OCI-LY1 (cell line): Measurements from ENCODE around the gene ZNF41.

Source experiments
- H2AFZ ChIP-seq: fragments of 200-600 bp; sonication (generic), shearing (Covaris generic); 2 replicates; pipeline ENCODE4 v1.6.0; 2014; ENCODE audit warnings: antibody characterized with exemption, mild to moderate bottlenecking, low read length
- H3F3A ChIP-seq: fragments of 200-600 bp; sonication (generic), shearing (Covaris generic); 2 replicates; pipeline ENCODE4 v1.6.0; 2014; ENCODE audit warnings: mild to moderate bottlenecking, antibody characterized with exemption, low read length, moderate library complexity; ENCODE audit not compliant: insufficient read depth
- H3K27ac ChIP-seq: fragments of 200-600 bp; sonication (generic); 2 replicates; pipeline ENCODE4 v1.5.1; 2014; ENCODE audit warnings: low read length, mixed run types, mild to moderate bottlenecking, low read depth; ENCODE audit not compliant: poor library complexity, severe bottlenecking
- H3K27me3 ChIP-seq: fragments of 200-600 bp; sonication (generic); 2 replicates; pipeline ENCODE4 v1.6.0; 2014; ENCODE audit warnings: antibody characterized with exemption, mild to moderate bottlenecking, low read length, moderate library complexity; ENCODE audit not compliant: insufficient read depth
- H3K36me3 ChIP-seq: fragments of 200-600 bp; sonication (generic); 2 replicates; pipeline ENCODE4 v1.6.1; 2014; ENCODE audit warnings: mild to moderate bottlenecking, antibody characterized with exemption, low read length, moderate library complexity, mixed read lengths; ENCODE audit not compliant: insufficient read depth
- H3K4me1 ChIP-seq: fragments of 200-600 bp; sonication (generic); 2 replicates; pipeline ENCODE4 v1.5.1; 2014; ENCODE audit warnings: mild to moderate bottlenecking, low read length, moderate library complexity; ENCODE audit not compliant: insufficient read depth, severe bottlenecking
- H3K4me2 ChIP-seq: fragments of 200-600 bp; sonication (generic), shearing (Covaris generic); 2 replicates; pipeline ENCODE4 v1.6.1; 2014; ENCODE audit warnings: low read length
- H3K4me3 ChIP-seq: fragments of 200-600 bp; sonication (generic); 2 replicates; pipeline ENCODE4 v1.5.1; 2014; ENCODE audit warnings: low read length, low read depth, mild to moderate bottlenecking, mixed read lengths; ENCODE audit not compliant: poor library complexity, severe bottlenecking
- H3K79me2 ChIP-seq: fragments of 200-600 bp; shearing (Covaris generic); 2 replicates; pipeline ENCODE4 v1.6.1; 2016; ENCODE audit warnings: mixed run types, low read length, mixed read lengths; ENCODE audit not compliant: insufficient read depth
- H3K9ac ChIP-seq: fragments of 200-600 bp; sonication (generic), shearing (Covaris generic); 2 replicates; pipeline ENCODE4 v1.6.1; 2014; ENCODE audit warnings: mild to moderate bottlenecking, low read length, mixed read lengths
- H3K9me2 ChIP-seq: fragments of 200-600 bp; sonication (generic), shearing (Covaris generic); 2 replicates; pipeline ENCODE4 v1.6.1; 2014; ENCODE audit warnings: low read depth, mild to moderate bottlenecking, low read length, mixed read lengths
- H3K9me3 ChIP-seq: fragments of 200-600 bp; shearing (Covaris generic); 2 replicates; pipeline ENCODE4 v1.6.1; 2014; ENCODE audit warnings: low read length, mixed read lengths
- H4K20me1 ChIP-seq: fragments of 200-600 bp; sonication (generic), shearing (Covaris generic); 2 replicates; pipeline ENCODE4 v1.6.0; 2016; ENCODE audit warnings: mild to moderate bottlenecking, low read length; ENCODE audit not compliant: insufficient read depth
- CTCF ChIP-seq: fragments of 200-600 bp; sonication (generic), shearing (Covaris generic); IDR thresholded peaks from 2 replicates; pipeline ENCODE4 v1.5.1; 2017; ENCODE audit warnings: mild to moderate bottlenecking, antibody characterized with exemption, low read length, moderate library complexity, mixed read lengths
- EZH2 ChIP-seq: fragments of 200-600 bp; sonication (generic), shearing (Covaris generic); IDR thresholded peaks from 2 replicates; pipeline ENCODE4 v1.8.0; 2017; ENCODE audit warnings: borderline replicate concordance, mixed run types, mild to moderate bottlenecking, antibody characterized with exemption, low read length, moderate library complexity, mixed read lengths

The ZNF41 gene

GRCh38 chrX:47482512-47483305, at the start of gene ZNF41:
Gene ZNF41 (minus strand): TSS chrX:47483222. CDS start chrX:47467481, 15,741 bp downstream.
- Histone ChIP-seq H3K79me2 (peaks cover 22% of the 10 kb centered on the region; the same call in 1 of the 2 replicates), H3K4me2 (peak within 1 kb of the TSS; percentile 88), H3F3A (no peaks in the 10 kb centered on the region), H3K4me1 (peaks cover 32% of the 10 kb centered on the region), H4K20me1 (no peaks in the 10 kb centered on the region), H3K9me3 (no peaks in the 10 kb centered on the region), H3K27ac (peak within 1 kb of the TSS; percentile 74), H3K4me3 (peak within 1 kb of the TSS; percentile 66), H3K9ac (peak within 1 kb of the TSS; percentile 77), H2AFZ (no peak within 1 kb of the TSS), H3K36me3 (no peaks in the 10 kb centered on the region), H3K27me3 (no peaks in the 10 kb centered on the region), H3K9me2 (no peaks in the 10 kb centered on the region)
- no peak for TF ChIP-seq EZH2
- TF ChIP-seq CTCF = no peak

- no peaks in the 10 kb centered on the region for H3K9me3 ChIP-seq
- no peaks in the 10 kb centered on the region for H3K9me2 ChIP-seq
- H2AFZ ChIP-seq = no peak overlapping the region
- no peak for TF ChIP-seq EZH2
- TF ChIP-seq CTCF = no peak
- H3K79me2 ChIP-seq = no peaks in the 10 kb centered on the region
- H4K20me1 ChIP-seq = no peaks in the 10 kb centered on the region
- H3K4me3 ChIP-seq = no peak overlapping the region
- H3K4me1 ChIP-seq = peaks cover 7% of the 10 kb centered on the region
- no peaks in the 10 kb centered on the region for H3K27me3 ChIP-seq
- no peaks in the 10 kb centered on the region for H3F3A ChIP-seq
- no peaks in the 10 kb centered on the region for H3K36me3 ChIP-seq
- H3K4me2 ChIP-seq = no peak overlapping the region
- H3K9ac ChIP-seq = no peak overlapping the region
- no peak overlapping the region for H3K27ac ChIP-seq
These were observed 47.0 kb upstream of the ZNF41 start for GRCh38 chrX:47530049-47530448.

- Histone ChIP-seq H3K9me2 (no peaks in the 10 kb centered on the region), H2AFZ (no peak overlapping the region)
- no peak for TF ChIP-seq CTCF
- TF ChIP-seq EZH2 = no peak
These were observed 46.5 kb upstream of the ZNF41 start for GRCh38 chrX:47529548-47529947.

More at GRCh38 chrX:47529548-47529947, 46.5 kb upstream of the ZNF41 start:
- Histone ChIP-seq H3K36me3 (no peaks in the 10 kb centered on the region), H4K20me1 (no peaks in the 10 kb centered on the region), H3K4me3 (no peak overlapping the region), H3K9me3 (no peaks in the 10 kb centered on the region), H3K9ac (no peak overlapping the region), H3K4me2 (no peak overlapping the region), H3F3A (no peaks in the 10 kb centered on the region), H3K27ac (no peak overlapping the region), H3K79me2 (no peaks in the 10 kb centered on the region), H3K4me1 (peaks cover 7% of the 10 kb centered on the region), H3K27me3 (no peaks in the 10 kb centered on the region)
